HepG2 (cell line): Measurements from ENCODE around the gene CUL1. TPM values are rescaled to one million over a fixed set of nuclear protein-coding genes. Genes with fewer than 3 reads are reported as not detected.
A peak's percentile ranks its signal among the peaks of the same experiment; 100 is the strongest.

ENCODE experiments used
- FIP1L1 ChIP-seq: fragments of 200-400 bp; formaldehyde crosslinking; IDR thresholded peaks from 2 replicates; pipeline ENCODE4 v1.6.1; 2018; ENCODE audit warnings: low read depth, mild to moderate bottlenecking, low read length, moderate library complexity, borderline replicate concordance; ENCODE audit not compliant: insufficient read depth
- POLR2A ChIP-seq, 2 experiments: IDR thresholded peaks; 2 replicates each; pipeline ENCODE4 v1.6.1; 2011; ENCODE audit warnings: low read depth in 2 of 2, low read length in 2 of 2, mild to moderate bottlenecking in 1 of 2, moderate library complexity in 1 of 2; ENCODE audit not compliant: insufficient read depth in 1 of 2
- RBM22 ChIP-seq: fragments of 200-400 bp; formaldehyde crosslinking; optimal IDR thresholded peaks from 2 replicates; pipeline ENCODE3; 2017; ENCODE audit warnings: mild to moderate bottlenecking, low read length, moderate library complexity
- RNF2 ChIP-seq: fragments of 450-650 bp; conservative IDR thresholded peaks from 2 replicates; pipeline ENCODE4 v1.6.1; 2016; ENCODE audit warnings: low read depth
- SIN3B ChIP-seq: fragments of 150-350 bp; IDR thresholded peaks from 2 replicates; pipeline ENCODE4 v1.6.1; 2014; ENCODE audit warnings: low read length
- ZBED4 ChIP-seq: sonication (generic); formaldehyde crosslinking; IDR thresholded peaks from 2 replicates; pipeline ENCODE4 v1.4.0; 2020; ENCODE audit warnings: missing genetic modification reagents, borderline replicate concordance
- ZNF33A ChIP-seq: sonication (generic); formaldehyde crosslinking; IDR thresholded peaks from 2 replicates; pipeline ENCODE4 v1.5.1; 2020; ENCODE audit warnings: missing genetic modification reagents, mild to moderate bottlenecking, moderate library complexity, borderline replicate concordance
- ZNF589 ChIP-seq: sonication (generic); formaldehyde crosslinking; conservative IDR thresholded peaks from 2 replicates; pipeline ENCODE4 v1.8.0; 2022; ENCODE audit warnings: mild to moderate bottlenecking, moderate library complexity, missing genetic modification reagents
- ZNF607 ChIP-seq: sonication (generic); formaldehyde crosslinking; IDR thresholded peaks from 2 replicates; pipeline ENCODE4 v1.5.1; 2020; ENCODE audit warnings: missing genetic modification reagents, mild to moderate bottlenecking, borderline replicate concordance
- polyA plus RNA-seq, 8 experiments: library from polyadenylated mRNA; depleted of rRNA in 3 of 8; stranded (reverse) in 7 of 8; unstranded in 1 of 8; fragments of >200 nt; fragmentation: Illumina TruSeq in 4 of 8; extraction: Trizol in 4 of 8; gene quantifications; 2 replicates each; pipeline versions ENCODE4 v1.2.1 to v1.2.3, GENCODE V29; 2011 to 2016; ENCODE audit warnings: low read depth in 4 of 8, missing spikeins in 1 of 8, mixed read lengths in 1 of 8; ENCODE audit not compliant: insufficient read depth in 1 of 8
- total RNA-seq, 5 experiments: library from RNA; depleted of rRNA; stranded (reverse); fragments of >200 nt; fragmentation: Illumina TruSeq; extraction: Trizol; gene quantifications; 2 replicates each; pipeline ENCODE4 v1.2.3, GENCODE V29; 2016; ENCODE audit warnings: low read depth in 1 of 5
- TF ChIP-seq, protein P1 (sequence below): sonication (generic); formaldehyde crosslinking; IDR thresholded peaks from 2 replicates; pipeline ENCODE4 v1.5.0; 2020; ENCODE audit warnings: missing genetic modification reagents
- TF ChIP-seq, protein P2 (sequence below), 2 experiments: sonication (generic) in 1 of 2; formaldehyde crosslinking in 1 of 2; IDR thresholded peaks; 2 replicates each; pipeline versions ENCODE4 v1.6.1 to v1.9.0; 2014 to 2022; ENCODE audit warnings: antibody characterized with exemption in 1 of 2, borderline replicate concordance in 1 of 2, inconsistent platforms in 1 of 2, low read depth in 1 of 2, missing genetic modification reagents in 1 of 2

CUL1 gene
- total and polyA plus RNA-seq, 2 of the 13 experiments (the other 11 are each of a cell fraction or from before 2014, with no cell fraction given), result 30.1 to 45.9 TPM

- peak in 1 of 2 experiments; percentile 30; a peak in 1 of 4 replicates for TF ChIP-seq POLR2A (IDR thresholded peaks at IDR 0.05; ENCODE audit: insufficient read depth in 1 of 2, low read depth in 2 of 2, low read length in 2 of 2)
- no peak for TF ChIP-seq ZNF33A (CRISPR knock-in tag)
- TF ChIP-seq RBM22, result peak; percentile 94
- TF ChIP-seq RNF2, result no peak
- TF ChIP-seq ZBED4 (CRISPR knock-in tag), result no peak
- no peak for TF ChIP-seq FIP1L1
- TF ChIP-seq, protein P1, sequence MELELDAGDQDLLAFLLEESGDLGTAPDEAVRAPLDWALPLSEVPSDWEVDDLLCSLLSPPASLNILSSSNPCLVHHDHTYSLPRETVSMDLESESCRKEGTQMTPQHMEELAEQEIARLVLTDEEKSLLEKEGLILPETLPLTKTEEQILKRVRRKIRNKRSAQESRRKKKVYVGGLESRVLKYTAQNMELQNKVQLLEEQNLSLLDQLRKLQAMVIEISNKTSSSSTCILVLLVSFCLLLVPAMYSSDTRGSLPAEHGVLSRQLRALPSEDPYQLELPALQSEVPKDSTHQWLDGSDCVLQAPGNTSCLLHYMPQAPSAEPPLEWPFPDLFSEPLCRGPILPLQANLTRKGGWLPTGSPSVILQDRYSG (CRISPR knock-in tag), result no peak
- TF ChIP-seq SIN3B, result no peak
- TF ChIP-seq ZNF589, result no peak
- TF ChIP-seq ZNF607, result no peak
- TF ChIP-seq, protein P2, sequence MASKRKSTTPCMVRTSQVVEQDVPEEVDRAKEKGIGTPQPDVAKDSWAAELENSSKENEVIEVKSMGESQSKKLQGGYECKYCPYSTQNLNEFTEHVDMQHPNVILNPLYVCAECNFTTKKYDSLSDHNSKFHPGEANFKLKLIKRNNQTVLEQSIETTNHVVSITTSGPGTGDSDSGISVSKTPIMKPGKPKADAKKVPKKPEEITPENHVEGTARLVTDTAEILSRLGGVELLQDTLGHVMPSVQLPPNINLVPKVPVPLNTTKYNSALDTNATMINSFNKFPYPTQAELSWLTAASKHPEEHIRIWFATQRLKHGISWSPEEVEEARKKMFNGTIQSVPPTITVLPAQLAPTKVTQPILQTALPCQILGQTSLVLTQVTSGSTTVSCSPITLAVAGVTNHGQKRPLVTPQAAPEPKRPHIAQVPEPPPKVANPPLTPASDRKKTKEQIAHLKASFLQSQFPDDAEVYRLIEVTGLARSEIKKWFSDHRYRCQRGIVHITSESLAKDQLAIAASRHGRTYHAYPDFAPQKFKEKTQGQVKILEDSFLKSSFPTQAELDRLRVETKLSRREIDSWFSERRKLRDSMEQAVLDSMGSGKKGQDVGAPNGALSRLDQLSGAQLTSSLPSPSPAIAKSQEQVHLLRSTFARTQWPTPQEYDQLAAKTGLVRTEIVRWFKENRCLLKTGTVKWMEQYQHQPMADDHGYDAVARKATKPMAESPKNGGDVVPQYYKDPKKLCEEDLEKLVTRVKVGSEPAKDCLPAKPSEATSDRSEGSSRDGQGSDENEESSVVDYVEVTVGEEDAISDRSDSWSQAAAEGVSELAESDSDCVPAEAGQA (IDR thresholded peaks at IDR 0.05; ENCODE audit: low read depth), result no peak
- TF ChIP-seq, protein P2 (CRISPR knock-in tag; IDR thresholded peaks at IDR 0.05; ENCODE audit: borderline replicate concordance), result no peak
Observed at GRCh38 chr7:148804343-148805235, 105.9 kb downstream of the CUL1 start (continued).
